MCF 10A (cell line): ENCODE results near the gene TXNDC5. TPM values are rescaled to one million over a fixed set of nuclear protein-coding genes. Genes with fewer than 3 reads are reported as not detected.

Experiments used
- BruUV-seq: library from RNA; stranded (reverse); fragments of 400-500 nt; replicated peaks from 2 replicates; lab custom pipeline; 2021; lab: Mats Ljungman, UMichigan
- CTCF ChIA-PET: fragments of 300-600 bp; sonication (Branson Sonifier 250); formaldehyde crosslinking; extraction: SDS; loops from one replicate; lab custom pipeline; 2021; ENCODE audit warnings: antibody characterized with exemption, inconsistent platforms; lab: Yijun Ruan, JAX
- POLR2A ChIA-PET: fragments of 300-600, 350-650 bp; sonication (Branson Sonifier 250); formaldehyde crosslinking; extraction: SDS; loops from one replicate; lab custom pipeline; 2020; ENCODE audit warnings: antibody characterized with exemption, inconsistent platforms; lab: Yijun Ruan, JAX
- DNase-seq: peaks from one replicate; pipeline ENCODE4 v3.0.0-alpha.2; 2018; ENCODE audit not compliant: unreplicated experiment
- H3K27ac Mint-ChIP-seq: one replicate; pipeline ENCODE4 v1.8.0; 2022; ENCODE audit warnings: mild to moderate bottlenecking, low read depth, mixed read lengths; ENCODE audit not compliant: unreplicated experiment
- H3K27me3 Mint-ChIP-seq: one replicate; pipeline ENCODE4 v1.8.0; 2022; ENCODE audit warnings: mixed read lengths; ENCODE audit not compliant: insufficient read depth, unreplicated experiment
- H3K36me3 Mint-ChIP-seq: one replicate; pipeline ENCODE4 v1.8.0; 2022; ENCODE audit warnings: mild to moderate bottlenecking, moderate library complexity, mixed read lengths; ENCODE audit not compliant: insufficient read depth, unreplicated experiment
- H3K4me1 Mint-ChIP-seq: one replicate; pipeline ENCODE4 v1.8.0; 2022; ENCODE audit warnings: mixed read lengths; ENCODE audit not compliant: insufficient read depth, unreplicated experiment
- H3K4me3 Mint-ChIP-seq: one replicate; pipeline ENCODE4 v1.8.0; 2022; ENCODE audit warnings: mild to moderate bottlenecking, moderate library complexity, mixed read lengths; ENCODE audit not compliant: unreplicated experiment
- H3K9me3 Mint-ChIP-seq: one replicate; pipeline ENCODE4 v1.8.0; 2022; ENCODE audit warnings: mixed read lengths; ENCODE audit not compliant: unreplicated experiment
- intact Hi-C: fragments of 100-400 bp; cut with micrococcal nuclease; formaldehyde crosslinking; loops from 2 replicates; pipeline ENCODE4 v1.14.1; 2022
- total RNA-seq: library from RNA; stranded (reverse); gene quantifications from 2 replicates; pipeline ENCODE4 v1.2.3, GENCODE V29; 2022
- TF ChIP-seq, protein P1 (sequence below): fragments of 200-600 bp; IDR thresholded peaks from one replicate; pipeline ENCODE4 v1.8.0; 2022; ENCODE audit warnings: antibody characterized with exemption, mild to moderate bottlenecking; ENCODE audit not compliant: unreplicated experiment

Gene TXNDC5
- total RNA-seq, 1 experiment from 2014 or later = 195 TPM

DNA sequence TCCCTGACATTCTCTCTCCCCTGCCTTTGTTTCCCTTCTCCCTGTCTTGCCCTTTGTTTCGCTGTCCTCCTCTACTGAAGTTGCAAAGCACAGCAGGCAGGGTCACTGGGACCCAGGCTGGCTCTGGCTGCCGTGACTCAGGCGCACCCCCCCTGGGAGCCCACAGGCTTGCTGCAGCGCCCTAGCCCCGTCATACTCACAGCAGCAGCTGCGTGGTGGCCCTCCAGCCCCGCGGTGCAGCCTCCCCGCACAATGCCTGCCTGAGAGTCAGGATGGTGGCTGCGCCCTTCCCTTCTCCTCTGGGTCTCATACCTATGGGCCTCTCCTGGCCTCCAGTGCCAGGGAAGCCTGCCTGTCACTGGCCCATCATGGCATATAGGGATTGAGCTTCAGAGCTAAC lies 41.7 kb downstream of the TXNDC5 start:
- no peaks in the 10 kb centered on the region for H3K9me3 Mint-ChIP-seq
- no TSS peak for BruUV-seq
- H3K27me3 Mint-ChIP-seq = no peaks in the 10 kb centered on the region
- no peak overlapping the region for H3K4me3 Mint-ChIP-seq
- ChIA-PET POLR2A (no interaction called here), CTCF (no interaction called here)
- H3K36me3 Mint-ChIP-seq = peaks cover 6% of the 10 kb centered on the region
- no peak overlapping the region for H3K27ac Mint-ChIP-seq
- intact Hi-C loops = no loop called here
- no peaks in the 10 kb centered on the region for H3K4me1 Mint-ChIP-seq
- TF ChIP-seq, protein P1, sequence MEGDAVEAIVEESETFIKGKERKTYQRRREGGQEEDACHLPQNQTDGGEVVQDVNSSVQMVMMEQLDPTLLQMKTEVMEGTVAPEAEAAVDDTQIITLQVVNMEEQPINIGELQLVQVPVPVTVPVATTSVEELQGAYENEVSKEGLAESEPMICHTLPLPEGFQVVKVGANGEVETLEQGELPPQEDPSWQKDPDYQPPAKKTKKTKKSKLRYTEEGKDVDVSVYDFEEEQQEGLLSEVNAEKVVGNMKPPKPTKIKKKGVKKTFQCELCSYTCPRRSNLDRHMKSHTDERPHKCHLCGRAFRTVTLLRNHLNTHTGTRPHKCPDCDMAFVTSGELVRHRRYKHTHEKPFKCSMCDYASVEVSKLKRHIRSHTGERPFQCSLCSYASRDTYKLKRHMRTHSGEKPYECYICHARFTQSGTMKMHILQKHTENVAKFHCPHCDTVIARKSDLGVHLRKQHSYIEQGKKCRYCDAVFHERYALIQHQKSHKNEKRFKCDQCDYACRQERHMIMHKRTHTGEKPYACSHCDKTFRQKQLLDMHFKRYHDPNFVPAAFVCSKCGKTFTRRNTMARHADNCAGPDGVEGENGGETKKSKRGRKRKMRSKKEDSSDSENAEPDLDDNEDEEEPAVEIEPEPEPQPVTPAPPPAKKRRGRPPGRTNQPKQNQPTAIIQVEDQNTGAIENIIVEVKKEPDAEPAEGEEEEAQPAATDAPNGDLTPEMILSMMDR = no peak
- no peak for DNase-seq

DNA sequence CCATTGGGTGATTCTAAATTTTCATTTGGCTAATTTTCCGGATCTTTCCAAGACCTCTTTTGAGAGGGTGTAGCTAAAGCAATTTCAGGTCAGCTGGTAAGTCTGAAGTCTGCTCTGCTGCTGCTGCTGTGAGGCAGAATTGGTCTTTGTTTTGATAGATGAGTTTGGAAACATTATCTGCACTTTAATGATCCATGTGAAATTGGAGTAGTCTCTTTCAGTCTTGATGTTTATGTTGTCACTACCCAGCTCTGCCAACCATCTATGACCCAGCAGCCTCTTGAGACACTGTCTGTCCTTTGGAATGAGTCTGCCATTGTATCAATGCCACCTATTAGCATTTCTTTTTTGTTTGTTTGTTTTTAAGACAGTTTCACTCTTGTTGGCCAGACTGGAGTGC lies 44.1 kb downstream of the TXNDC5 start:
- no peak overlapping the region for H3K4me3 Mint-ChIP-seq
- peaks cover 6% of the 10 kb centered on the region for H3K36me3 Mint-ChIP-seq
- no peaks in the 10 kb centered on the region for H3K9me3 Mint-ChIP-seq
- intact Hi-C loops = no loop called here
- POLR2A ChIA-PET = no interaction called here
- H3K27me3 Mint-ChIP-seq = no peaks in the 10 kb centered on the region
- H3K27ac Mint-ChIP-seq = no peak overlapping the region
- TF ChIP-seq, protein P1 = no peak
- H3K4me1 Mint-ChIP-seq = no peaks in the 10 kb centered on the region
- CTCF ChIA-PET = no interaction called here
- BruUV-seq = no TSS peak
- DNase-seq = no peak

DNA sequence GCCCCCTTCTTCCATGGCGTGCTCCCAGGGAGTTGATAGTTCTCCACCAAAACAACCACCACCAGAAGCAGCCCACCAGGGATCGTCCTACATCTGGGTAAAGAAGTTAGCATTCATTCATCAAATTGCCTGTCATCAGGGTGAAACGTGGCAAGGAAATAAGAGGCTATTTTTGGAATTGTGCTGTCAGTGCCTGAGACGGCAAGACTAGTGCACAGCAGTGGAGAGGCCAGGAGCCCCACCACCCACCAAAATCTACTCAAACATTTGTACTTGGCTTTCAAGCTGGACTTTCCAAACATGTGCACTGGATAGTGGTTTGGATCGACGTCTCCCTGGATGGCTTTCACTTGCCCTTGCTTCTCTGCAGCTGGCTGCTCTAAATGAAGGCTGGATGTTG lies 44.8 kb downstream of the TXNDC5 start:
- intact Hi-C loops = no loop called here
- Mint-ChIP-seq H3K4me3 (no peak overlapping the region), H3K27me3 (no peaks in the 10 kb centered on the region), H3K36me3 (peaks cover 6% of the 10 kb centered on the region), H3K9me3 (no peaks in the 10 kb centered on the region), H3K27ac (no peak overlapping the region), H3K4me1 (no peaks in the 10 kb centered on the region)
- no peak for DNase-seq
- POLR2A ChIA-PET = no interaction called here
- CTCF ChIA-PET = no interaction called here
- TF ChIP-seq, protein P1 = no peak
- BruUV-seq = no TSS peak

DNA sequence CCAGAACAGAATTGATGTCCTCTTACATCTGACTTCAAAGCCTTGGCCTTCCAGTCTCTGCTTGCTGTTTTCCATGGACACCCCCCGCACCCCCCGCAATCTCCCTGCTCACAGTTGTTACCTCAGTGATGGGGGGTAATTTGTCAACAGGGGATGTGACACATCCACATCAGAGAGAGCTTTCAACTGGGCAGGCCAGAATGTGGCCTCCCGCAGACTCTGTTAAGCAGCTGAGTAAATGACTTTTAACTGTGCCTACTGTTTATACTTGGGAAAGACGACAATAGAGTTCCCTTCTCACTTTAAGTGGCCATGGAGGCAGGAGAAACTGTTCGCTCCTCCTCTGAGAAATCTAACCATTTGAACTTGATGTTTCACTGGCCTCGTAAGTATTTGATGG lies 51.0 kb downstream of the TXNDC5 start:
- ChIA-PET POLR2A (no interaction called here), CTCF (no interaction called here)
- Mint-ChIP-seq H3K9me3 (peaks cover 8% of the 10 kb centered on the region), H3K27ac (no peak overlapping the region), H3K27me3 (no peaks in the 10 kb centered on the region), H3K36me3 (peaks cover 7% of the 10 kb centered on the region), H3K4me3 (no peak overlapping the region), H3K4me1 (no peaks in the 10 kb centered on the region)
- intact Hi-C loops = no loop called here
- no peak for DNase-seq
- no TSS peak for BruUV-seq
- TF ChIP-seq, protein P1 = no peak
